ENCODE data around the gene HIVEP3.

DNA sequence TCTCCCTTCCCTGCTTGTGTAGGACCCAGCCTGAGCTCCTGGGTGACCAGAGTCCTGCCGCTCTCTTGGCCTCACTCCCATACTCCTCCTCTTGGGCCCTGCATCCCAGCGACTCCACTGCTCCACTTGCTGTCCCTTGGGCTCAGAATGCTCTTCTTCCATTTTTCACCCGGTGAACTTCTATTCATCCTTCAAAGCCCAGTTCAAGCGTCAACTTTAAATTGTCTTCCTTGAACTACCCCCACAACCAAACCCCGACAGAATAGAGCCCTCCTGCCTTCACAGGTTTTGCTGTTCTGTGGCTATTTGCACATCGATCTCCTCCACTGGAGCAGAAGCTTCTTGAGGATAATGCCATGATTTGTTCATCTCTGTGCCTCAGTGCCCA, 218.9 kb downstream of the HIVEP3 start:
- TF ChIP-seq, protein P1, sequence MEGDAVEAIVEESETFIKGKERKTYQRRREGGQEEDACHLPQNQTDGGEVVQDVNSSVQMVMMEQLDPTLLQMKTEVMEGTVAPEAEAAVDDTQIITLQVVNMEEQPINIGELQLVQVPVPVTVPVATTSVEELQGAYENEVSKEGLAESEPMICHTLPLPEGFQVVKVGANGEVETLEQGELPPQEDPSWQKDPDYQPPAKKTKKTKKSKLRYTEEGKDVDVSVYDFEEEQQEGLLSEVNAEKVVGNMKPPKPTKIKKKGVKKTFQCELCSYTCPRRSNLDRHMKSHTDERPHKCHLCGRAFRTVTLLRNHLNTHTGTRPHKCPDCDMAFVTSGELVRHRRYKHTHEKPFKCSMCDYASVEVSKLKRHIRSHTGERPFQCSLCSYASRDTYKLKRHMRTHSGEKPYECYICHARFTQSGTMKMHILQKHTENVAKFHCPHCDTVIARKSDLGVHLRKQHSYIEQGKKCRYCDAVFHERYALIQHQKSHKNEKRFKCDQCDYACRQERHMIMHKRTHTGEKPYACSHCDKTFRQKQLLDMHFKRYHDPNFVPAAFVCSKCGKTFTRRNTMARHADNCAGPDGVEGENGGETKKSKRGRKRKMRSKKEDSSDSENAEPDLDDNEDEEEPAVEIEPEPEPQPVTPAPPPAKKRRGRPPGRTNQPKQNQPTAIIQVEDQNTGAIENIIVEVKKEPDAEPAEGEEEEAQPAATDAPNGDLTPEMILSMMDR (IDR thresholded peaks at IDR 0.05), result no peak
- TF ChIP-seq POLR2A (IDR thresholded peaks at IDR 0.05), result no peak
- no peak for TF ChIP-seq POLR2AphosphoS5 (IDR thresholded peaks at IDR 0.05)
- no peak for TF ChIP-seq EP300 (IDR thresholded peaks at IDR 0.05)
